AG04449 (cell line): ENCODE data around the gene ROM1.

Experiments
- CTCF ChIA-PET: fragments of 350-600 bp; formaldehyde crosslinking; extraction: SDS; loops from one replicate; lab custom pipeline; 2021; ENCODE audit warnings: antibody characterized with exemption; lab: Yijun Ruan, JAX
- POLR2A ChIA-PET: fragments of 400-600, 350-600 bp; formaldehyde crosslinking; extraction: SDS; loops from one replicate; lab custom pipeline; 2020; ENCODE audit warnings: antibody characterized with exemption, inconsistent platforms; lab: Yijun Ruan, JAX
- DNase-seq: peaks from one replicate; pipeline ENCODE4 v3.0.0-alpha.2; 2010; ENCODE audit warnings: low read depth, low spot score
- H3K4me3 ChIP-seq: 2 replicates; pipeline ENCODE4 v1.5.1; 2011; ENCODE audit warnings: low read depth, mild to moderate bottlenecking, control low read depth, low read length
- TF ChIP-seq, protein P1 (sequence below): IDR thresholded peaks from one replicate; pipeline ENCODE4 v1.5.1; 2011; ENCODE audit warnings: mild to moderate bottlenecking, moderate library complexity, low read length, control low read depth, inconsistent platforms; ENCODE audit not compliant: insufficient read depth; ENCODE audit errors: missing control alignments

Gene ROM1

DNA sequence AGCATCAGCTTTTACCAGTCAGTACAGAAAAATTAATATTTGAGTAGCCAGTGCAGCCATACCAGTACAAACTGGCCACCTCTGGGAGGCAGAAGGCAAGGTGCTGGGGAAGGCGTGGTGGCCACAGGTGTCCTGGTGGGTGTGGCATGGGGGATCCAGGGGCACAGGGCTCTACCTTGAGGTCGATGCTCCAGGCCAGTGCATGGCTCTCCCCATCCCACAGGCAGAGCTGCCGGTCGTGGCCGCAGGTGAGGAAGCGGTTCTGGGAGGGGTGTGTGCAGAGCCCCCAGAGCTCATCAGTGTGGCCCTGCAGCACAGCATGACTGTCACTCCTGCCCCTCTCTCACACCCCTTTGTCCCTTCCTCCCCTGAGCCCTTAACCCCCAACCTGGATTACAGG is 7.6 kb upstream of the ROM1 start:
- ChIA-PET POLR2A (interaction anchor here (2.6 kb wide), 1 partner anchor 14 kb away, joined by 11 read pairs; the partner anchor contains the start of gene TUT1), CTCF (interaction anchor here (12.0 kb wide), 1 partner anchor 11 kb away, joined by 95 read pairs; the partner anchor contains the start of gene TUT1)
- DNase-seq, result no peak
- TF ChIP-seq, protein P1, sequence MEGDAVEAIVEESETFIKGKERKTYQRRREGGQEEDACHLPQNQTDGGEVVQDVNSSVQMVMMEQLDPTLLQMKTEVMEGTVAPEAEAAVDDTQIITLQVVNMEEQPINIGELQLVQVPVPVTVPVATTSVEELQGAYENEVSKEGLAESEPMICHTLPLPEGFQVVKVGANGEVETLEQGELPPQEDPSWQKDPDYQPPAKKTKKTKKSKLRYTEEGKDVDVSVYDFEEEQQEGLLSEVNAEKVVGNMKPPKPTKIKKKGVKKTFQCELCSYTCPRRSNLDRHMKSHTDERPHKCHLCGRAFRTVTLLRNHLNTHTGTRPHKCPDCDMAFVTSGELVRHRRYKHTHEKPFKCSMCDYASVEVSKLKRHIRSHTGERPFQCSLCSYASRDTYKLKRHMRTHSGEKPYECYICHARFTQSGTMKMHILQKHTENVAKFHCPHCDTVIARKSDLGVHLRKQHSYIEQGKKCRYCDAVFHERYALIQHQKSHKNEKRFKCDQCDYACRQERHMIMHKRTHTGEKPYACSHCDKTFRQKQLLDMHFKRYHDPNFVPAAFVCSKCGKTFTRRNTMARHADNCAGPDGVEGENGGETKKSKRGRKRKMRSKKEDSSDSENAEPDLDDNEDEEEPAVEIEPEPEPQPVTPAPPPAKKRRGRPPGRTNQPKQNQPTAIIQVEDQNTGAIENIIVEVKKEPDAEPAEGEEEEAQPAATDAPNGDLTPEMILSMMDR, result no peak
- H3K4me3 ChIP-seq, result no peak overlapping the region

DNA sequence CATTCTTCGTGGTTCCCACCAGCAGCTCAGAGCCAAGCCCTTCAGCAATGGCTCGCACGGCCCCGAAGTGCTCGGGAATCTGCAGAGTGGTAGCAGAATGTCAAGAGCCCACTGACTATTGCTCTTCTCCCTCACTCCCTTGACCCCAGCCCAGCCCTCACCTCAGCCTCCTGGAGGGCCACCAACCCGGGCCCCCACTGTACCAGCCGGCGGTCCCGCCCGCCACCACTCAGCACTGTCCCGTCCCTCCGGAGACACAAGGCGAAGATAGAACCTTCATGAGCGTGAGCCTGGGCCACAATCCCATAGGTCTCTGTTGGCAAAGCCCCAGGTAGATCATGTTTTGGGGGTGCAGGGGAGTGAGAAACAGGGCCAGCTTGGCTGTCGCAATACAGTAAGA is 7.2 kb upstream of the ROM1 start:
- ChIA-PET CTCF (interaction anchor here (12.0 kb wide), 1 partner anchor 12 kb away, joined by 95 read pairs; the partner anchor contains the start of gene TUT1), POLR2A (interaction anchor here (2.6 kb wide), 1 partner anchor 14 kb away, joined by 11 read pairs; the partner anchor contains the start of gene TUT1)
- no peak for DNase-seq
- H3K4me3 ChIP-seq, result no peak overlapping the region
- TF ChIP-seq, protein P1, result no peak

DNA sequence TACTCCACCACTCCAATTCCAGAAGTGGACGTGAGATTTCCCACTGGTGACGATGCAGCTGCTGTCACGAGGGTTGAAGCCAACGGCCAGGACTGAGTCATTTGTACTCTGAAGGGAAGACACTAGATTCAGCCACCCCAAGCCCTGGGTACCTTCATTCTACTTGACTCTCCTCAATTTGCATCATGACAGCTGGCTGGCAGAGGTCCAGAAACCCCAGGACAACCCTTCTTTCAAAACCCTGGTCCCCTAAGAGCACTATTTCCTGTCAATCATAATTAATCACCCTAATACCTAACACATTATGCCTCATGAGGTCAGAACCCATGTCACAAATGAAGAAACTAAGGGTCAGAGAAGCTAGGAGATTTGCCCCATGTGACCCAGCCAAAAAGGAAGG is 5.3 kb upstream of the ROM1 start:
- TF ChIP-seq, protein P1, result no peak
- H3K4me3 ChIP-seq, result no peak overlapping the region
- CTCF ChIA-PET, result interaction anchor here (1.4 to 12.0 kb wide), 4 partner anchors 8 to 183 kb away, joined by 4 to 95 read pairs (median 27); partner anchors contain the start of genes B3GAT3 and TUT1
- no peak for DNase-seq
- POLR2A ChIA-PET, result interaction anchor here (0.9 kb wide), 1 partner anchor 16 kb away, joined by 4 read pairs; the partner anchor contains the start of gene TUT1

DNA sequence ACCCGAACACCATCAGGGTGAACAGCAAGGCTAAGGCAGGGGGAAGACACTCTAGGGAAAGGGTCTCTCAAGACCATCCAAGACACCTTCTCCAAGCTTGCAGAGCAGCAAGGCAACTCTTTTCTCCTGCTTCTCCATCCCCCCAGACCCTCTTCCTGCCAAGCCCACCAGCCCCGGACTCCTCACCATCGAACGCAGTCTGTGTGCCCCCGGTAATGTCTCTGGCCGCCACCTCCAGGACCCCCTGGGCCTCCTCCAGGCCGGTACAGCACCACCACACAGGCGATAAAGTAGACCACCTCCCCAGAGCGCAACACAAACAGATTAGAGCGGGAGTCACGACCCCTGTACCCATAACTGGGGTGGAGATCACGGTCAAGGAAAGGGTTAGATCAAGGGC is 4.3 kb upstream of the ROM1 start:
- H3K4me3 ChIP-seq, result no peak overlapping the region
- no peak for DNase-seq
- CTCF ChIA-PET, result interaction anchor here (2.0 to 12.0 kb wide), 3 partner anchors 13 to 184 kb away, joined by 5 to 95 read pairs (median 49); partner anchors contain the start of genes B3GAT3 and TUT1
- POLR2A ChIA-PET, result no interaction called here
- TF ChIP-seq, protein P1, result no peak

DNA sequence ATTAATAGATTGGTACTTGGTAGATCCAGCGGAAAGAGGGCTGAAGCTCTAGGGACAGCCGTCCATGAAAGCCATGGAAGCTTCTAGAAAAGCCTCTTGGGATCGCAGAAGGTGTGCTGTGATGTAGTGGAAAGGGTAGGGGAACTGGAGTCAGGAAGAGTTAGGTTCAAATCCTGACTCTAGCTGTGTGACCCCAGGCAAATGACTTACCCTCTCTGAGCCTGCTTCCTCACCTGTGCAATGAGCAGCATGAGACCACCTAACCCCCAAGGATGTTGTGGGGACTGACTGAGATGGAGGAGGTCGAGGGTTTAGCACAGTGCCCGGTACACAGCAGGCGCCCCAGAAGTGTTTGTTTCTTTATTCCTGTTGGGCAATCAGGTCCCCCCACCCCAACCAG is 2.7 kb upstream of the ROM1 start:
- CTCF ChIA-PET, result interaction anchor here (0.7 to 12.0 kb wide), 8 partner anchors 9 to 177 kb away, joined by 3 to 95 read pairs (median 7); partner anchors contain the start of genes B3GAT3, EEF1G, LRRN4CL and MTA2
- TF ChIP-seq, protein P1, result no peak
- peak overlapping the region; percentile 3; the same call in 1 of the 2 replicates for H3K4me3 ChIP-seq
- POLR2A ChIA-PET, result interaction anchor here (1.7 kb wide), 3 partner anchors 9 to 55 kb away, joined by 7 to 14 read pairs (median 8); partner anchors contain the start of genes C11orf98, CSKMT, MTA2 and TUT1
- DNase-seq, result no peak

DNA sequence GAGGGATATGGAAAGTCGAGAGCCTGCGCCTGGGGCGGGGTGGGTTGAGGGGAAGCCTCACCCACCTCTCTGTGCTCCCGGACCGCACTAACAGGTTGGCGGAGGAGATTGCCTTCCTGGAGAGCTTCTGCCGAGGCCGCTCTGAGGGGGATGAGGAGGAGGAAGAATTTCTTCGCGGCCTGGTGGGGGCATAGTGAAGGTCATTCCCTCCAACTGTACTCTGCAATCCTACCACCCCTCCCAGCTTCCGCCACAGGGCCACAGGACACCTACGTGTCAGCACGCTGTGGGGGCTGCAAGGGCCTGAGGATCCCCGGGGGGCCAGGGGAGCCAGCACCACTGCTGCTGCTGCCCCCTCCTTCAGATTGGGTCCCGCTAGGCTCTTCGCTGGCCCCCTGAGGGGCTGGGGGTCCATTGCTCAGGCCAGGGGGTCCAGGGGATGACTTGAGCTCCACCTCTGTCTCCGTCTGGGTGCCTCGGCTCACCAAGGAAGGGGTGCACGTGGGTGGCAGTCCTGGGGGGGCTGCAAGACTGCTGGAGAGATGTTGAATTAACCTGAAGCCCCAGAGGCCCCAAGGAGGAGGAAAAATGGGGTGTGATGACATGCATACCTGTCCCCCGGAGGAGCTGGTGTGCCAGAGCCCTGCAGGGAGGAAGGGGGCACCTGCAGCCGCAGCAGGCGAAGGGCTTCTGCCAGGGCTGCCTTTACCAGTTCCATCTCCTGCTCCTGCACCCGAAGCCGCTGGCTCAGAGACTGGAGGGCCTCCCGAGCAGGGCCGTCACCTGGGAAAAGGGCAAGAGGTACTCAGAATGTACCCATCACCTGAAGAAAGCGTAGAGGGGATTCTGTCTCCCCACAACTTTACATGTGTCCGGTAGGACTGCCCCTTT is 2.0 kb upstream of the ROM1 start:
- TF ChIP-seq, protein P1, result no peak
- DNase-seq, result no peak
- peak overlapping the region; percentile 75 for H3K4me3 ChIP-seq
- CTCF ChIA-PET, result interaction anchor here (0.9 to 12.0 kb wide), 17 partner anchors 10 to 229 kb away, joined by 3 to 95 read pairs (median 3); partner anchors contain the start of genes B3GAT3, EEF1G, LRRN4CL and MTA2
- POLR2A ChIA-PET, result interaction anchor here (1.0 to 3.0 kb wide), 5 partner anchors 9 to 54 kb away, joined by 3 to 14 read pairs (median 8); partner anchors contain the start of genes B3GAT3, C11orf98, CSKMT and EEF1G
